HEK293 (cell line): ENCODE measurements around the gene PRPF18.

Source experiments
- CTCF ChIA-PET: fragments of 350-600 bp; formaldehyde crosslinking; extraction: SDS; loops from one replicate; lab custom pipeline; 2021; ENCODE audit warnings: antibody characterized with exemption; lab: Yijun Ruan, JAX
- POLR2A ChIA-PET: fragments of 300-600 bp; formaldehyde crosslinking; extraction: SDS; loops from one replicate; lab custom pipeline; 2020; ENCODE audit warnings: antibody characterized with exemption, inconsistent platforms; lab: Yijun Ruan, JAX
- H3K27ac ChIP-seq: fragments of 200-500 bp; sonication (Bioruptor generic); 2 replicates; pipeline ENCODE4 v1.5.1; 2014; ENCODE audit warnings: low read depth, low read length, control low read depth, inconsistent platforms; ENCODE audit errors: extremely low read depth
- H3K36me3 ChIP-seq, 2 experiments: fragments of 200-500 bp in 1 of 2; sonication (Bioruptor generic) in 1 of 2; 1 replicate in 1 of 2; 2 replicates in 1 of 2; pipeline ENCODE4 v1.5.1; 2014 to 2017; ENCODE audit warnings: inconsistent platforms in 2 of 2, low read length in 2 of 2; ENCODE audit not compliant: control insufficient read depth in 2 of 2, insufficient read depth in 1 of 2
- H3K4me1 ChIP-seq: fragments of 200-500 bp; sonication (Bioruptor generic); 2 replicates; pipeline ENCODE4 v1.5.1; 2014; ENCODE audit warnings: mild to moderate bottlenecking, low read length, inconsistent platforms; ENCODE audit not compliant: control insufficient read depth, insufficient read depth
- H3K4me3 ChIP-seq: 2 replicates; pipeline ENCODE4 v1.5.1; 2011; ENCODE audit warnings: low read depth, mild to moderate bottlenecking, control low read depth, low read length, moderate library complexity
- H3K9me3 ChIP-seq: fragments of 200-500 bp; sonication (Bioruptor generic); 2 replicates; pipeline ENCODE4 v1.5.1; 2014; ENCODE audit warnings: low read depth, low read length, inconsistent platforms; ENCODE audit not compliant: control insufficient read depth, insufficient read depth
- AEBP2 ChIP-seq: fragments of 450-650 bp; formaldehyde crosslinking; IDR thresholded peaks from 2 replicates; pipeline ENCODE4 v1.5.1; 2016; ENCODE audit warnings: missing biosample characterization, missing genetic modification characterization, borderline replicate concordance
- EGR2 ChIP-seq: fragments of 450-650 bp; formaldehyde crosslinking; IDR thresholded peaks from 2 replicates; pipeline ENCODE4 v1.5.1; 2016; ENCODE audit warnings: low read depth, missing biosample characterization, missing genetic modification characterization
- KLF1 ChIP-seq: fragments of 450-650 bp; formaldehyde crosslinking; IDR thresholded peaks from 2 replicates; pipeline ENCODE4 v1.5.1; 2016; ENCODE audit warnings: missing biosample characterization, missing genetic modification characterization
- PBX3 ChIP-seq: sonication (generic); formaldehyde crosslinking; IDR thresholded peaks from 2 replicates; pipeline ENCODE4 v1.8.1; 2022; ENCODE audit warnings: mild to moderate bottlenecking, moderate library complexity, missing genetic modification reagents
- PRDM1 ChIP-seq: fragments of 450-650 bp; formaldehyde crosslinking; IDR thresholded peaks from 2 replicates; pipeline ENCODE4; 2016; ENCODE audit warnings: missing biosample characterization, missing genetic modification characterization
- ZFHX2 ChIP-seq: fragments of 450-650 bp; formaldehyde crosslinking; conservative IDR thresholded peaks from 2 replicates; pipeline ENCODE4 v1.5.1; 2016; ENCODE audit warnings: missing biosample characterization, missing genetic modification characterization
- ZFP41 ChIP-seq: fragments of 450-650 bp; formaldehyde crosslinking; IDR thresholded peaks from 2 replicates; pipeline ENCODE4 v1.5.1; 2016; ENCODE audit warnings: missing biosample characterization, missing genetic modification characterization, borderline replicate concordance
- ZNF292 ChIP-seq: fragments of 450-650 bp; formaldehyde crosslinking; IDR thresholded peaks from 2 replicates; pipeline ENCODE4 v1.5.1; 2016; ENCODE audit warnings: low read depth, missing biosample characterization, missing genetic modification characterization, borderline replicate concordance
- ZNF404 ChIP-seq: fragments of 450-650 bp; formaldehyde crosslinking; IDR thresholded peaks from 2 replicates; pipeline ENCODE4 v1.5.1; 2017; ENCODE audit warnings: missing biosample characterization, missing genetic modification characterization
- ZNF623 ChIP-seq: fragments of 450-650 bp; formaldehyde crosslinking; IDR thresholded peaks from 2 replicates; pipeline ENCODE4 v1.5.1; 2016; ENCODE audit warnings: missing biosample characterization, missing genetic modification characterization
- ZSCAN30 ChIP-seq: fragments of 450-650 bp; IDR thresholded peaks from 2 replicates; pipeline ENCODE4 v1.5.1; 2018; ENCODE audit warnings: missing biosample characterization, mild to moderate bottlenecking, missing genetic modification characterization, moderate library complexity

Gene PRPF18

GRCh38 chr10:13678101-13678843 is 91.5 kb downstream of the PRPF18 start:
- Histone ChIP-seq H3K36me3 (no peaks in the 10 kb centered on the region; a peak in 1 of 3 replicates), H3K4me1 (peaks cover 2% of the 10 kb centered on the region), H3K4me3 (no peak overlapping the region), H3K9me3 (no peaks in the 10 kb centered on the region), H3K27ac (no peak overlapping the region)
- TF ChIP-seq PBX3 (CRISPR knock-in tag) (no peak), ZNF404 (tag by site-specific recombination) (no peak), PRDM1 (tag by site-specific recombination) (no peak), ZSCAN30 (tag by site-specific recombination) (no peak), ZNF292 (no peak), KLF1 (no peak), EGR2 (tag by site-specific recombination) (no peak), ZFP41 (tag by site-specific recombination) (no peak), AEBP2 (tag by site-specific recombination) (no peak), ZNF623 (tag by site-specific recombination) (no peak), ZFHX2 (tag by site-specific recombination) (no peak)
- CTCF ChIA-PET: no interaction called here
- POLR2A ChIA-PET: interaction anchor here (1.1 kb wide), 1 partner anchor 29 kb away, joined by 4 read pairs; no protein-coding TSS in a partner anchor
